Measurements from ENCODE around the gene GRPEL1.
A peak's percentile ranks its signal among the peaks of the same experiment; 100 is the strongest.

GRPEL1 gene

DNA sequence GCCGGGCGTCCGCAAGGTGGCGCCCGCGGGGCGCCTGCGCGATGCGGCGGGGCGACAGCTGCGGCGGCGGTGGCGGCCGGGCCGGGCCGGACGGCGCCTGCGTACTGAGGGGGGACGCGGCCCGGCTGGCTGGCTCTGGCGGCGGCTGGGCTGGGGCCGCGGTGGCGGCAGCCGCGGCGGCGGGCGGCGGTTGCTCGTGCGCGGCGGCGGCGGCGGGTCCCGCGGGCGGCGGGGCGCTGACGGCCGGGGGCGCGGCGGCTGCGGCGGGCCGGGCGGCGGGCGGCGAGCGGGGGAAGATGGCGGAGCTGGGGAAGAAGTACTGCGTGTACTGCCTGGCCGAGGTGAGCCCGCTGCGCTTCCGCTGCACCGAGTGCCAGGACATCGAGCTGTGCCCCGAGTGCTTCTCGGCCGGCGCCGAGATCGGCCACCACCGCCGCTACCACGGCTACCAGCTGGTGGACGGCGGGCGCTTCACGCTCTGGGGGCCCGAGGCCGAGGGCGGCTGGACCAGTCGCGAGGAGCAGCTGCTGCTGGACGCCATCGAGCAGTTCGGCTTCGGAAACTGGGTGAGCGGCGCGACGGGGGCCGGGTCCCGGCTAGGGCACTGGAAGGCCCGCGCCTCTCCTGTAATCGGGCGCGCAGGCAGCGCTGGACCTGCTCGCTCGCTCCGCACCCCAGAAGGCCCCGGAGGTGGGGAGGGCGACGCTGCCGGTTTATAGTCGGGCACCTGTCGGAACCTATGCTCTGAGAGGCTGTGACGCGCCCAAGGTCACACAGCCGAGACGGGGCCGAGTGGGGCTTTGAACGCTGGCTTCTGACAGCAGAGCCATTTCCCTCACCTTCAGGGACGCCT, 24.4 kb downstream of the GRPEL1 start, which contains the start of gene TADA2B:
Gene TADA2B (plus strand): TSS at position 89 of the 853 bp plus-strand sequence. CDS start 208 bp downstream, at position 297.
- DNase-seq = peak; percentile 36

DNA sequence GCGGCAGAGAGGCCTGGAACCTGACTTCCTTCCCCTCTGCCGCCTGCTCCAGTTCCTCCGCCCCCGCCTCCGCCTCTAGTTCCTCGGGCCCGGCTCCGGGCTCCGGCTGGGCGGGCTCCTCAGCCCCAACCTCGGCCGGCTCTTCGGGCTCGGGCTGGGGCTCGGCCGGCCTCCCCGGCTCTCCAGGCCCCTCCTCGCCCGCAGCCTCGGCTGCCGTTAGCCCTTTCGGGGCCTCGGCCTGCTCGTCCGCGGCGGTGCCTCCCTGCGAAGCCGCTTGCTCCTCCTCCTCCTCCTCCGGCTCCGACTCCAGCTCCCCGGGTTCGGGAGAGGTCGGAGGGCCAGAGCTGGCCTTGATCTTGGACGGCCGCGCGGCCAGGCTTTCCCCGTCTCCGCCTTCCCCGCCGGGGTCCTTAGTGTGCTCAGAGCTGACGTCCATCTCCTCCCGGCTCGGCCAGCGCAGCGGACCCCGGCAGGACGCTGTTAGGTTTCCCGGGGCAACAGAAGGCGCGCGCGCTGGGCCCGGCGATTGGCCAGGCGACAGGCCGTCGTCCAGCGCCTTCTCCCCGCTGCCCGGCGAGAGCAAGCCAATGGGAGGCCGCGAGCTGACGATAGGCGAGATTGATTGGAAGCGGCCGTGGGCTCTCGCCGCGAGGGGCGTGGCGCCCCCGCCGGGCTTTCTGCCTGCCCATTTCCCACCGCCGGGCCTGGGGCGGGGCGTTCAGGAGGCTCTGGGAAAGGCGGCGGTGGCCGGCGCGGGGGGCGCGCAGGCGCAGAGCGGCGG, 25.2 kb downstream of the GRPEL1 start:
- DNase-seq = peak; percentile 86

DNA sequence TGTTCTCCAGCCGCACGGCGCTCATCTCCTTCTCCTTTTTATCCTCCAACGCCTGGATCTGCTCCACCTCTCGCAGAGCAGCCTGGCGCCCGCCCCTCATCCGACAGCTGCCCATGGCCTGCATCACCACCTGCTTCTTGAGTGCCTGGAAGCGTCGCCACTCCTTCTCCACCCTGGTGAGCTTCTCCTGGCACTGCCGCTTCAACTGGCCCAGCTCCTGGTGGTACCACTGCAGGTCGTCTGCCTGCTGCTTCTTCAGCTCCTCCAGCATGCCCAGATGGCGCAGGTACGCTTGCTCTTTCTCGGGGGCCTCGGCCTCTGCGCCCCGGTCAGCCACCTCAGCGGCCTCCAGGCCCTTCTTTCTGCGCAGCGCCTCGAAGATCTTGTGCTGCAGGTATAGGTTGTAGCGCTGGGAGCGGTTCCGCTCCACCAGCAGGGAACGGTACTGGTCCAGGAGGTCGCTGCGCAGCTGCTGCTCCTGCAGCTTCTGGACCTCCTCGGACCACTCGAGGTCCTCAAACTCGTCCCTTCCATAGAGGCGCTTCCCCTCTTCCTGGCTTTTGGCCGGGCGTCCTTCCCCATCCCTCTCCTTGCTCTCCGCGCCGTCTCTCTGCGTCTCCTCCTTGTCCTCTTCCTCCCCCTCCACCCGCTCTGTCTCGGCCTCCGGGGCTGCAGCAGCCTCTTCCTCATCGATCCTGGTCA, 25.9 kb downstream of the GRPEL1 start:
- DNase-seq = no peak

DNA sequence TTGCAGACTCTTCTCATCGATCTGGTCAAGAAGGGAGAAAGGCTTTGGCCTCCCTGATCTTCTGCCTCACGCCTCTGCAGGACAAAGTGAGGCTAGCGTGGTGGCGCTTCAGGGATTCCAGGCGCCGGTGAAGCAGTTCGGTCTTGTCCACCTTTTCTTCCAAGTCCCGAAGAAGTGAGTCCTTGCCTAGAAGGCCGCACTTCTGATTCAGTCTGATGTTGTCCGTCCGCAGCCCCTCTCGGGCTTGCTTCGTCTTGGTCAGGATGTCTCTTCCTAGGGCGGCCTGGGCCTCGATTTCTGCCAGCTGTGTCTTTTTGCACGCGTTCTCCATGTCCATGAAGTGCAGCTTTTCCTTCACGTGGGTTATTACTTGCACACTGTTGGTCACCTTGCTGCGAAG, 26.6 kb downstream of the GRPEL1 start:
- no peak for DNase-seq

- no peak for DNase-seq
Observed at GRCh38 chr4:7040765-7041164, 27.1 kb downstream of the GRPEL1 start.

- no peak for DNase-seq
Observed at GRCh38 chr4:7037425-7037824, 30.4 kb downstream of the GRPEL1 start.

DNA sequence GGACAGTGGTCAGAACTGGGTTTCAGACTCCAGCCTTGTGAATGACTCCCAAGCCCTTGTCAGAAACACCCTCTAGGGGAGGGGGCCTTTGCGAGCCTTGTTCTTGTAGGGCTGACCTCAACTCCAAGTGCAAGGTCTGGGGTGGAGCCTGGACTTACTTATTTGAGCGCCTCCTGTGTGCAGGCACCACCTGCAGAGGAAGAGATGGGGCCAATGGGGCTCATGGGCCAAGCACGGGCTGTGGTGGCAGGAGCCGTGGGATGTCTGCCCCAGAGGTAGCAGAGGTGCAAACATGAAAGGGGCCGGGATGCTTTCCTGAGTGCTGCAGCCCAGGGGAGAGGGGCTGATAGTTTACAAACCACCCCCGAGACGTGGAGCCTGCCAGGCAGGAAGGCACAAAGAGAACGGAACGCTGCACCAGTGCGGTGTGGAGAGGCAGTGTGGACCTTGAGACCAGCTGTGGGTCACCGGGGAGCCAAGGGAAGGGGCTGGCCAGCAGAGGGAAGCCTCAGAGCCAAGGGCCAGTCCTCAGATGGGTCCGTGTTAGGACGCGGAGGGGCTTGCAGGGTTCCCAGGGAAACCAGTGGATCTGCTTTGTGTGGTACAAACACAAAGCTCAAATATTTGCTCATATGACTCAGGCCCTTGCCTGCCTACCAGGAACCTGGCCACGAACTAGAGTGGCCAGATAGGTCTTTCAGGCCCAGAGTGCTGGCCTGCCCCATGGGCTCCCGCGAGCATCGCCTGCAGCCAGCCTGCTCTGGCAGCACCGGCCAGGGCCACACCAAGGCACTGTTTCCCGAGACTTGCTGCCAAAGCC, 33.4 kb downstream of the GRPEL1 start:
- no peak for DNase-seq

DNA sequence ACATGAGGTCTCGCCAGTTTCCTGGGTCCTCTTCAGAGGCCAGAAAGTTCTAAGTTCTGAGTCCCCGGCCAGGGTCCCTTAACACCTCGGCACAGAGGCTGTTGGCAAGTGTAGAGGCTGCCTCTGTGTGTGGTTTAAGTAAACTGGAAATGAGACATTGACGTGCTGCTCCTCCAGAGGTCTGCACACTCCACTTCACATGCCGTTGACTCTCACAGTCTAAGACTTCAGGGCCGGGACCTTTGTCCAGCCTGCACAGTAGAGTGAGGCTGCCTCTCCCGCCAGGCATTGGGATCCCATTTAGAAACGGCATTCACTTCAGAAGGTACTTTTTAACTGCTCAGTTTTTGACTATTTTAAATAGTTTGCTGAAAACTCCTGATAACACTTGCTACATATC, 35.3 kb downstream of the GRPEL1 start:
- no peak for DNase-seq

GRCh38 chr4:7031558-7032449, 36.1 kb downstream of the GRPEL1 start:
- DNase-seq = no peak

DNA sequence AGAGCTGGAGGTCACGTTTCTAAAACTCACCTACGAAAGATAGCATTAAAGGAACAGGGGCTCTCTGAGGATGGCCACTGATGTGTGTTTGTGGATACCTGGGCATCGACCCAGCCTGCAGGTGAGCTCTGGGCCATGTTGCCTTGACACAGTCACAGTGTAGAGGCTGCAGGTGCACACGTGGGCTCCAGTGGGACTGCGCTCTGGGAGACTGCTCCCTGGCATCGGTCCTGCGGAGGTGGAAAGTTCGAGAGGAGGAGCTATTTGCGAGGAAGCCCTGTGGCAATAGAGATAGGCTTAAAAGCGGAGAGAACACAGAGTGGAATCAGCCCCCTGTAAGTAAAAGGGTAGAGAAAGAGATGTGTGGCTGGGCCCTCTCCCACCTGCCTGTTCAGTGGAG, 37.0 kb downstream of the GRPEL1 start:
- no peak for DNase-seq

- DNase-seq = no peak
Observed at GRCh38 chr4:7029921-7030320, 37.9 kb downstream of the GRPEL1 start.

GRCh38 chr4:7029212-7029611, 38.7 kb downstream of the GRPEL1 start:
- DNase-seq = no peak

DNA sequence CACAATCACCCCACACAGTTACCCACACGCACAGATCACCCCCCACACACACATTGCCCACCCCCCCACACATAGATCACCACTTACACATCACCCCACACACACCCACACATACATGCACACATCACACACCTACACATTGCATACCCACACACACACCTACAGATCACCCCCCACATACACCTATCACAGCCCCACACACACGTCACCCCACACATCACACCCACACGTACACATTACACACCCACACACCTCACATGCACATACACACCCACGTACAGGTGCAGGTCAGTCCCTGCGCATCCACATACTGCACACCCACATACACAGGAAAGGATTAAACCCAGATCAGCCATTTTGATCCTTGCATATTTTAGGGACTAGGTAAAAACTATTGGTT, 40.0 kb downstream of the GRPEL1 start:
- DNase-seq = no peak

DNA sequence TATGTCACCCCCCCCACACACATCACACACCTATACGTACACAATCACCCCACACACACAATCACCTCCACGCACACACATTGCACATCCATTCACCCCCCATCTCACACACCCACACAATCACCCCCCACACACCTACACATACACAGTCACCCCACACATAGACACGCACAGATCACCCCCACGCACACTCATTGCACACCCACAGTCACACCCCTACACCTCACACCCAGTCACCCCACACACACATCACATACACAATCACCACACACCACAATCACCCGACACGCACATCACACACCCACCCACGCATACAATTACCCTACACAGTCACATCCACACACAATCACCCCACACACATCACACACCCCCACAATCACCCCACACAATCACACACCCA, 40.6 kb downstream of the GRPEL1 start:
- DNase-seq = no peak

GRCh38 chr4:7026107-7026506, 41.8 kb downstream of the GRPEL1 start:
- no peak for DNase-seq

GRCh38 chr4:7025040-7025602, 42.7 kb downstream of the GRPEL1 start:
- no peak for DNase-seq

DNA sequence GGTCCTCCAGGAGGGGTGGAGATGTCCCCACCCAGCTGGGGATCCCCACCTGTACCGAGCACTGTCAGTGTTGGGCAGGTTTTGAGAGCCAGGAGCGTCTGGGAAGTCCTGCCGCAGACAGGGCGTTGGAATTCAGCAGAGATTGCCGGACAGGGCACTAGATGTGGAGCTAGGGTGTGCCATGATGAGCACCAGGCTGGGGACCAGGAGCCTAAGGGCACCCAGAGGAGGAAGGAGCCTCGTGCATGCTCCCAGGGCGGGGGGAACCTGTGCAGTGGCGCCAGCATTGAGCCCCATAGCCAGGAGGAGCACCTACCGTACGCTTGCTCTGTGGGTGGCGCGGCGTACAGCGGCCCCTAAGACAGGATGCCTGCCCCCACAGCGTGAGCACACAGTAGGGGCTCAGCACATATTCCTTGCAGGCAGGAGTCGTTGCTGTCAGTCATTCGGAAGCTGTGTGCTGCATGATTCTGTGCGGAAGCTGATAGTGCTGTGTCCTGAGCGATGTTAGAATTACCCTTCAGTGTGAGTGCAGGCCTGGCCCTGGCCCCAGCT, 43.5 kb downstream of the GRPEL1 start:
- DNase-seq = no peak

GRCh38 chr4:7023901-7024300, 44.0 kb downstream of the GRPEL1 start:
- no peak for DNase-seq

- no peak for DNase-seq
Observed at GRCh38 chr4:7023486-7023885, 44.4 kb downstream of the GRPEL1 start.

DNA sequence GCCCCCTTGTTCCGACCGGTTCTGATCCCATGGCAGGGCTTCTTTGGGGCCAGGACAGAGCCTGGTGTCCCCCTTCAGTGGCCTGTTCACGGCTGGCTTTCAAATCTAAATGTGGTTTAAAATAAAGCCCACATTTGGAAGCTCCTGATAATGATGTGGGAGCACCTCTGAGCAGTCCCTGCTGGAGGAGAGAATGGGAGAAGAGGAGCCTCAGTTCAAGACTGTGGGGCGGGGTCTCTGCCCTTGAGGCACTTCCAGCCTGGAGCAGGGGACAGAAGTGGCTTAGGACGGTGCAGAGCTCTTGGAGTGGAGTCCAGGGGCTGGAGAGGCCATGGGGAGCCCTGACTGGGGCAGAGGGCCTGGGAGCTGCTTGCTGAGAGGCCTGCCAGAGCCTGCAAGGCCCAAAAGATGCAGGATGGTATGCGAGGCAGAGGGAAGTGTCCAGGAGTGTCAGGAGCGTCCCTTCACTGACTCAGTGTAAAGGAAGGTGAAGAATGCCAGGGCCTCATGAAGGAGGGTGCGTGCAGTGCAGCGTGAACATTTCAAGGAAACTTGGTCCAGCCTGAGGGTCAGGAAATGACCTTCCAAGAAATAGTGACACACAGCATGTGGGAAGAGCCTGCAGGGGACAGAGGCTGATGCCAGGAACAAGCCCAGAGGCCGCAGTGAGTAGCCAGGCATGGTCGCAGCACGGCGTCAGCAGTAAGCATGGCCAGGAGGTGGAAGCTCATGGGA, 45.8 kb downstream of the GRPEL1 start:
- no peak for DNase-seq

Measured in activated CD4-positive, alpha-beta T cell treated with anti-CD3 and anti-CD28 coated beads for 1 hour (primary cell).